Ovary (tissue), 3 donors: Measurements from ENCODE around the gene DOCK2.

Experiments
- CTCF ChIP-seq, 3 donors: fragments of 450-650 bp in 2 of 3; fragments of 200-600 bp in 1 of 3; IDR thresholded peaks; one replicate each; pipeline versions ENCODE4 v1.5.1 to v1.8.0; 2016 to 2022; ENCODE audit warnings: antibody characterized with exemption in 3 of 3, mild to moderate bottlenecking in 1 of 3
- EP300 ChIP-seq: sonication (generic); formaldehyde crosslinking; IDR thresholded peaks from one replicate; pipeline ENCODE4 v1.6.1; 2017; ENCODE audit warnings: antibody characterized with exemption
- donor health status: DM: no; HTN: no; CAD: no.

GRCh38 chr5:169933616-169934015 is 296.5 kb downstream of the DOCK2 start:
- TF ChIP-seq CTCF (IDR thresholded peaks at IDR 0.05) (no peak), EP300 (no peak)
